Measurements from ENCODE around the gene BICC1.

The BICC1 gene

GRCh38 chr10:58746474-58747185, 234.0 kb downstream of the BICC1 start:
- DNase-seq (ENCODE audit: low spot score), result no peak

DNA sequence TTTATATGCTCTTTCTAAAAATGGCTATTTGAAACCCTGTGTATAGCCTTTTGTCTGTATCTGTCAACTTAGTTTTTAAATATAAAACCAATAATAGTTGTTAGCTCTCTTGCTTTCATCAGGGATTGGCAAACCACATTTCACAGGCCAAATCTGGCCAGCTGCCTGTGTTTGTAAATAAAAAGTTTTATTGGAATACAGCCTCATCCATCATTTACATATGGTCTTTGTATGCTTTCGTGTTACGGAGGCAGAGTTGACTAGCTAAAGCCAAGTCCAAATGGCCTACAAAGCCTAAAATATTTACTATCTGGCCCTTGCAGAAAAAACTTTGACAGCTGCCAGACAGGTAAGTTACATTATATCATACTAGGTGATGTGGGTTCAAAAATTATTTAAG, 235.0 kb downstream of the BICC1 start:
- no peak for DNase-seq (ENCODE audit: low spot score)

DNA sequence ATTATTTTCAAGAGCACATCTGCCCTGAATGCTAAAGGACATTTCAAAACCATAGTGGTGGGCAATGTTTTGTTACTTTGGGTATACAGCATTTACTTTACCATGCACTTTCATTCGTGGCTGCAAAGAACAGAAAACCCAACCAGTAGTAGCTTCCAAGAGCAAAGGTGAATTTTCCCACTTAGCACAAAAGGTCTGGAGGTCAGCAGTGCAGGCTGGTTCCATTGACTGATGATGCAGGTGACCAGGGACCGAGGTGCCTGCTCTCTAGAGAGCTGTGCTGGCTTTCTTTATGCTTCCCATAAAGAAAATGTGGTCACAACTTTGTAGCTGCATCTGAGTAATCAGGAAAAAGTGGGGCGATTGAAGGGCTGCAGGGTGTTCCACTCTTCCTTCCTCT, 240.0 kb downstream of the BICC1 start:
- no peak for DNase-seq (ENCODE audit: low spot score)

DNA sequence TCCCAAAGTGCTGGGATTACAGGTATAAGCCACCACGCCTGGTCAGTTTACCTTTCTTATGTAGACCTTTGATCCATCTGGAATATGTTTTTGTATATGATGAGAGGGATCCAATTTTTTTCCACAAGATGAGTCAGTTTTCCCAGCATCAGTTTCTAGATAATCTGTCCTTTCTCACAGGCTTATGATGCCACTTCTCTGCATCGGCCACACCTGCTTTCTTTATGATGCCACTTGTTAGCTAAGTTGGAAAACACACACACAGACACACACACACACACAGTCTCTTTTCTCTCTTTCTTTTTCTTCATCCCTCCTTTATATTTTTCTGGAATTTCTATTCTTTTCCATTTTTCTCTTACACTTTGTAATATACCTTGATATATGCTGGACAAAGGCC, 240.8 kb downstream of the BICC1 start:
- DNase-seq (ENCODE audit: low spot score), result no peak

- no peak for DNase-seq (ENCODE audit: low spot score)
Measured at GRCh38 chr10:58754469-58755339, 242.0 kb downstream of the BICC1 start.

- no peak for DNase-seq (ENCODE audit: low spot score)
Measured at GRCh38 chr10:58755340-58755610, 242.6 kb downstream of the BICC1 start.

GRCh38 chr10:58755677-58756076, 243.0 kb downstream of the BICC1 start:
- no peak for DNase-seq (ENCODE audit: low spot score)

DNA sequence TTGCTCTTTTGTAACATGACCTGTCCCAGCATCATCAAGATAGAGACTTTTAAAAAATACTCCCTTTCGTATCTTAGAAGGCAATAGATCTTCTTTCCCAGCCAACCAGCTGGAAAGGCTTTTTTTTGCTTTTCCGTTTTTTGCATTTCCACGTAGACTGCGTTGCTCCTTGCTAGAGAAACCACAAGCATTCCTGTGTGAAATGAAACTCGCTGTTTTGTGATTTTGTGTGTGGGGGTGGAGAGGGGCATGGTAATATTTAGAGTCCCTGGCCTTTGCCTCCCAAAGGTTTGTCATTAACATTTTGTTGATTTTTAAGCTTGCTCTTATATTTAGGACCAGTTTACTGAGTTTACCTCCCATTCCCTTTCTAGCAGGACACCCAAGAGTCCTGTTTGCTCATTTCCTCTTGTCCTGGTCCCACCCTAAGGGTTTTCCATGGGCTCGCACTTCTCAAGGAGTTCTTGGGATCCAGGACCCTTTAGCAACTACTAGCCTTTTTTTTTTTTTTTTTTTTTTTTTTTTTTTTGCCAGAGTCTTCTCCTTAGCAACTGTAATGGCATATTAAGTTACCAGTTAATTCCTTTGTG, 243.6 kb downstream of the BICC1 start:
- no peak for DNase-seq (ENCODE audit: low spot score)

DNA sequence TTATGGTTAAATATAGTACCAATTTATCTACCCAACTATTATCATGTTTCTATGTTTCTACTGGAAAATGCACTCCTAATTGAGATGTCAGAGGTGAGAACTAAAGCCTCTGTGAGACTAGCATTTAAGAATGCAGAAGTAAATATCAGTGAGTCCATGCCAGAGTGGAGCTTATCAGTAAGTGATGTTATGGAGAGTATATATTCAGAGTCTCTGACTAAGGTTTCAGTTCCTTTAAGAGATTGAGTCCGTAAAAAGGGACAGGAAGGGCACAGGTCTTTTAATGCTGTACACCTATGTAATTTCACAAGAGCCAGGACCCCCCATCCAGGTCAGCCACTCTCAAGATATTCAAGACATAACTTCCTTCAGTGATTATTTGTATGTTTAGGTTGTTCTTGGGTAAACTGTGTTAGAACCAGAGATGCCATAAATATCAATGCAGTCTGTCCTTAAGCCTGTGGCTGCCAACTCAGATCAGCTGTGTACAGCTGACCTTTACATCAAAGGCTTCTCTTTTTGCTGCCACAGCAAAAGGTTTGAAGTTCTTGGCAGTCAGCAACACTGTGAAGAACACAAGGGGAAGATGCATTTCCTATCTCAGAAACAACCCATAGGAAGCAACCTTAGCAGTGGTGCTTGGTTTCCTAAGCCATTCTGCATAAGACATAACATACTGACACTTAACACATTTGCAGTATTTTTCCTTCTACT, 244.8 kb downstream of the BICC1 start:
- DNase-seq (ENCODE audit: low spot score), result no peak

DNA sequence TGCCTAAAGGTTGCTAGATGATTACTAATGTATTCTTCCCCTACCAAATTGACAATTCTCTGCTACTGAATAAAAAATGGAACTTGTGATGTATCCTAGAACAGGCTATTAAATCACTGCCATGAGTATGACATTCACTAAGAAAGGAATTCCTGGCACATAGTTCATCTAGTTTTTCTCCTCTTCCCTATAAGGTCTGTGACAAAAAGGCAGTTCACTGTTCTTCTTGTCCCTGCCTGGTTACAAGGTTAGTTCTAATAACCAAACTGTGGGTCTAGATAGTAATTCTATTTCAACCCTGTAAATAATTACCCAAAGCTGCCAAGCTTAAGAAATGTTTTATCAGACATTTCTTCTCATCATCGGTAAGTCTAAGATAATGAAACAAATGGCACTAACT, 245.6 kb downstream of the BICC1 start:
- no peak for DNase-seq (ENCODE audit: low spot score)

- no peak for DNase-seq (ENCODE audit: low spot score)
Measured at GRCh38 chr10:58764087-58764747, 251.5 kb downstream of the BICC1 start.

DNA sequence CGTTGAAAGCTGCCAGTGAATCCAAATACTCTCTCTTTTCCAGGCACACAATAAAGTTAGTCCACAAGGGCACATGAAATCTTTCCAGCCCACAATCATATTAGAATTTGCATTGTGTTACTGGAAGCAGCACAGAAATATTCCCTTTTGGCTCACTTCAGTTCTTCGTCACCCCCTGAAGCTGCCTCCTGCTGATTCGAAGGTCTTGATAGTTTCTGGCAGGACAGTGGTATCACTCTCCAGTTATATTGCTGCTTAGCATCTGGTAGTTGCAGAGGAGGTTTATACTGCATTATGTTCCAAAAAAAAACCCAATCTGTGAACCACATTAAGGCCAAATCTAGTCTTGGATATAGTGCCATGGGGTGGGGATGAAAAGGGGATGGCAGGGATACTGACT, 253.2 kb downstream of the BICC1 start:
- DNase-seq (ENCODE audit: low spot score), result no peak

GRCh38 chr10:58767652-58768051, 255.0 kb downstream of the BICC1 start:
- no peak for DNase-seq (ENCODE audit: low spot score)

- no peak for DNase-seq (ENCODE audit: low spot score)
Measured at GRCh38 chr10:58771863-58772262, 259.2 kb downstream of the BICC1 start.

DNA sequence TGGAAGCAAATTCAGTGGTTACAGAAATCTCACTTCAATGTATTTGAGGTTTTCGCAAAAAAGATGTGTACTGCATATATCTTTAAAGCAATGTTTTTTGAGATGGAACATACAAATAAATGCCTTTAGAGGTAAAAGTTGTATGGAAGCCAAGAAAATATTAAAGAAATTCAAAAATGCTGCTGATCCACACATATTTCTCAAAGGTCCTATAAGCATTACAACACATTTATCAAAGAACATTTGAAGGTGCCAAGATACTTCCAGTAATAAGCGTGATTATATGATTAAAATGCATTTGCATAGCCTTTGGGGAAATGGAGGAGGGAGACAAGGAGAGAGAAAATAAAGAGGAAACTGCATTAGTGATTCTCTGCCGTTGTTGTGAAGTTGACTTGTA, 260.1 kb downstream of the BICC1 start:
- DNase-seq (ENCODE audit: low spot score), result no peak

GRCh38 chr10:58773341-58773740, 260.7 kb downstream of the BICC1 start:
- no peak for DNase-seq (ENCODE audit: low spot score)

DNA sequence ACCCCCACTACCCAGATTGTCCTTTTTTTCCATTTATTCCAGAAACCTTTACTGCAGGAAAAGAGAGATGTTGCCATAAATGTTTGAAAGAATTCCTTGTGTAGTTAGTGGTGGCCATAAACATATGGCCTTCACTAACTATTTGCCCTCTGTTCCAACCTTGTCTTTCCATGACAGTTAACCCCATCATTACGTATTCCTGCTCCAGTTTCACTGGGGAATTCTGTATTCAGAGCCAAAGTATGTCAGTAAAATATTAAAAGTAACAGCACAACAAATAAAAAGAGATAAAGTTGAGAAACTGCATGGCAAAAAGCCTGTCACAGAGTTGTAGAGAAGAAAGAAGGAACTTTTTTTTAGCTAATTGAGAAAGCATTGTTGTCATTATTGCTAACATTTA, 261.3 kb downstream of the BICC1 start:
- DNase-seq (ENCODE audit: low spot score), result no peak

- no peak for DNase-seq (ENCODE audit: low spot score)
Measured at GRCh38 chr10:58775960-58776567, 263.4 kb downstream of the BICC1 start.

DNA sequence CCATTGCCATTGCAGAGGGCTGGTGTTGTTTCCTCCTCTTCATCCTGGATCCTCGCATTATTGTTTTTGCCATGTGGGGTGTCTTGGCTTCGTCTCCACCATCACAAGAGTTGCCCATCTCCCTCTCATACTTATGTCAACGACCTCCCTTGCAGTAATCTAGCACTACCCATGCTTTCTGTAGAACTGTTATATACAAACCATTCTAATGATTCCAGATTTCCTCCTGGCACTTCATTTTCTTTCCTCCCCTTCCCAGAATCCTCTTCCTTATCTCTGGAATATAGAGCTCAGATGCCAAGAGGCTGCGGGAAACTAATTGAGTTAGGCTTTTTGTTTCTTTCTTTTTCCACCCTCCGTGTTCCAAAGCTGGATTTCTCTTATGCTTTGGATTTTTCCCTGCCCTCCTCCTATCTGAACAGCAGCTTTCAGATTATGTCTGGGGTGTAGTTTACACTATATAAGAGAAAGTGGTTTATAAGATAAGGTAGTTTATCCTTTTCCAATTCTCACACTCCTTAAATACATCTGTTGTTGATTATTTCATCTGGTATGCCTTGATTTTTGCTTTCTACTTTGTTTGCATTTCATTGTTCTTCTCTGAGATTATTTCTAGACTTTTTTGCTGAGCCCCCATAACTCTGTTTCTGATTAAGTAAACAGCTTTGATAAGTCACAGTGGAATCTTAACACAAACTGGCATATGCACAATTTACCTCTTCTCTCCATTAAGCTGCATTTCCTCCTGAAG, 264.1 kb downstream of the BICC1 start:
- DNase-seq (ENCODE audit: low spot score), result no peak

DNA sequence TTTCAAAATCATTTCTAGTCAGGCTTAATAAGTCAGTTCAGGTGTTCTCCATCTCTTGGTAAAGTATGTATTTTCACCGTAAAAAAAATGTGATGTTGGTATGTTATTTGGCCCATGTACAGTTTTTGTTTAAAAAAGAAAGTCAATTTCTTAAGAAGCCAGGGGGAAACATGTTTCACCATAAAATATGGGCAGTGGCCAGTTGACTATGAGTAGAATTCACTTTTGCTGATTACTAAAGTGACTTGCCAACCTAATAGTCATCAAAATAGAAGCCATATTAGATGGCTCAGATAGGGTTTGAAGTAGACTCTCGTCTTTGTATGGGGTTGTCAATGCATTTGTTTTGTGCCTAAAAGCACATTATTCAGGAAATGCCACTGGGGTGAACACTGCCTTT, 266.3 kb downstream of the BICC1 start:
- no peak for DNase-seq (ENCODE audit: low spot score)

DNA sequence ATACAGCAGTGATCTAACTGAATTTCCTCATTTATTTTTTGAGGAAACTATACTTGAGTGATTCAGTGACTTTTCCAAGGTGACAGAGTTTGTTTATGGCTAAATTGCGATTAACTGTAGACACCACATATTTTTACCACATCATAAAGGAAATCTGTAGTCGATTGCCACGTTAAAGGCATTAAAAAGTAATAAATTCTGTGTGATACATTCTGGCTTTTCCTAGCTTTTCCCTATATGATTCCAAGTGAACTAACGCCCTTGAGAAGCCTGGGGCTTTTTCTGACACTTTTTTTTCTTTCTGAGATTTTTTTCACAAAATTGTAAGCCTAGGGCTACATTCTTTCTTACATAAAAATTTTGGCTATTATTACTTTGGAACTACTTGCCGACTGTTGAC, 266.9 kb downstream of the BICC1 start:
- DNase-seq (ENCODE audit: low spot score), result no peak
